ENCODE data around the gene CSRNP3.

CSRNP3 gene

DNA sequence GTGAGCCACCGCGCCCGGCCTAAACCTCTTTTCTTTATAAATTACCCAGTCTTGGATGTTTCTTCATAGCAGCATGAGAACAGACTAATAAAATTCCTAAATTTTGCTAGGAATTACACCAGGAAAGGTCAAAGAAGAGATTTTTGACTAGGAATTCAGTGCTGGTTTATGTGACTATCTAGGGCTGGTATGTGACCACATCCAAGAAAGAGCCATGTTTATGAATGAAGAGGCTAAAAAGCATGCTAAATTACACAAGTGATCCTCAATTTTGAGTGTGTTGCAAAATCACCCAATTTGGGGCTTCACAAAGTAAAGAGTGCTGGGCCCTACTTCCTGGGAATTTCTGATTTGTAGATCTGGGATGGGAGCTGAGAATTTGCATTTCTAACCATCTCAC lies 123.6 kb downstream of the CSRNP3 start:
- DNase-seq (ENCODE audit: low spot score): no peak

DNA sequence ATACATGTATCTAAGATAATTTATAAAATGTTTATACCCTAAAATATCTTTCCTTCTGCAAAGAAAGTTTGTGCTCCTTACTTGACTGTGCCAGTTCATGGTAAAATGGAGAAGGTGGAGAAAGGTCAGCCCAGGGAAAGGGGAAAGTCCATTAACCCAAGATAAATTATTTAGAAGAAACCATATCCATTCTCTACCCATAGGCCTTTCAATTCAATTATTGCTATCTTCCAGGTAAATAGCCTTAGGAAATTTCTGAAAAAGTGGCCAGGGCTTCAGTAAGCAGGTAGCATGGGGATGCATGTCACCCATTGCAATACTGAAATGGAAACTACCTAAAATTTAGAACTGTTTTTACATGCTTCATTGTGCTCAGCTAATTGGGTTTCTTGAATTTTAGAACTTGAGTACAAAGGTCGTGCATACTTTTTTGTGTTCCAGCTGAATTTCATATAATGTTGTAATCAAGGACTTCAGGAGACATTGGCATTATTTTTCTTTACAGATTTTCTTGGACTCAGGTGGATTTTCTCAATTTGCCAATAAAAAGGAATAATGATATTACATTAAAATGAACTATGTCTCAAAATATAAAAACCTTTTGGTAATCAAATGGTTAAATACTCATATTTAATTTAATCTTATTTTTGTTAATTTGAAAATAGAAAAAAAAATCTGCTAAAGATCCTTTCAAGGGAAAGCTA lies 124.9 kb downstream of the CSRNP3 start:
- DNase-seq (ENCODE audit: low spot score): no peak

DNA sequence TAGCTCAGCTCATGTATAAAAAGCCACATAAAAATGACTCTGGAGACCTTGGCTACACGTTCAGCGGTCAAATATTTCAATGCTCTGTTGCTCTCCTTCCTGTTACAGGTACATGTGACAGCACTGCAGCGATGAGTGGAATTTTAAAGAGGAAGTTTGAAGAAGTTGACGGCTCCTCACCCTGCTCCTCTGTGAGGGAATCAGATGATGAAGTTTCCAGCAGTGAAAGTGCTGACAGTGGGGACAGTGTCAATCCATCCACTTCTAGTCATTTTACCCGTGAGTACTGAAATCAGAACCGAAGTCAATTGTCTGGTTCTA lies 125.4 kb downstream of the CSRNP3 start:
- DNase-seq (ENCODE audit: low spot score): no peak

DNA sequence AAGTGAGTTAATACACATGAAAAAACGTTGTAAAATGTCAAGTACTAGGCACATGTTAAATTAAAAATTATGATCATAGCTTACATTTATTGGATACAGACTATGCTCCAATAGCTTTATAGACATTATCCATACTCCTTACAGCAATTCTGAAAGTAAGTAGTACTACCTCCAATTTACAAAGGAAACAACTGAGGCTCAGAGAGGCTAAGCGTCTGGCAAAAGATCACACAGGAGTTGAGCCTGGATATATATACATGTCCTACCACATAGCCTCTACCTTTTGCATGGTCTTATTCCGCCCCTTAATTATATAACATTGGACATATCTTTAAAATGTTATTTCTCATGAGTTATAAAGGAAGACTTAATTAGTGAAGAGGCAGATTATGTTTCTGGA lies 127.3 kb downstream of the CSRNP3 start:
- no peak for DNase-seq (ENCODE audit: low spot score)

DNA sequence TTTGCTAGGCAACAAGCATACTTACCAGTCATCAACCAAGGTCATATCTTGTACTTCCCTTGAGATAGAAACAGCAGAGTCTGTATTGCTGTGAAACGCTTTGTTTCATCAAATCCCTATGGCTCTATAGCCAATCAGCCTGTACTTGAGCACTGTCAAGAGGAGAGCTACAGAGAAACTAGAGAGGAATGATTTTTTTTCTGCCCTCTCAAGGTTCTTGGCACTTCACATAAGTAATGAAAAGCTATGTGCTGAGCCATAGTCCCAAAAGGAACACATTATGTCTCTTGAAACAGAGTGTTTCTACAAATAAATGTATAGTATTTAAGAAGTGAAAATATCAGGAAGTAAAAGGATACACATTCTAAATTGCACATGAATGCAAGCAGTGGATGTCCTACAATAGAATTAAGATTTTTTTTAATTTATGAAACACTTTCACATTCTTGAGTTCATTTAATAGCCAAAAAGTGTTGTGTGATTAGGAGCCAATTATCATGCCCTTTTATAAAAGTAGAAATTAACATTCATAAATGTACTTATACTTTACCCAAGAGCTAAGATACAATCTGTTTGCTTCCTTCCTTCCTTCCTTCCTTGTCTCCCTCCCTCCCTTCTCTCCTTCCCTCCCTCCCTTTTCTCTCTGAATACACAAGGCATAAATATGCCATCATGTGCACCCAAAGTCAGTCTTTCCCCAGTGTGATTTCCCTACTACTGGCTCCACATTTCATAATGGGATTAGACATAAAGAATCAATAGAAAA lies 131.8 kb downstream of the CSRNP3 start:
- DNase-seq (ENCODE audit: low spot score): no peak

DNA sequence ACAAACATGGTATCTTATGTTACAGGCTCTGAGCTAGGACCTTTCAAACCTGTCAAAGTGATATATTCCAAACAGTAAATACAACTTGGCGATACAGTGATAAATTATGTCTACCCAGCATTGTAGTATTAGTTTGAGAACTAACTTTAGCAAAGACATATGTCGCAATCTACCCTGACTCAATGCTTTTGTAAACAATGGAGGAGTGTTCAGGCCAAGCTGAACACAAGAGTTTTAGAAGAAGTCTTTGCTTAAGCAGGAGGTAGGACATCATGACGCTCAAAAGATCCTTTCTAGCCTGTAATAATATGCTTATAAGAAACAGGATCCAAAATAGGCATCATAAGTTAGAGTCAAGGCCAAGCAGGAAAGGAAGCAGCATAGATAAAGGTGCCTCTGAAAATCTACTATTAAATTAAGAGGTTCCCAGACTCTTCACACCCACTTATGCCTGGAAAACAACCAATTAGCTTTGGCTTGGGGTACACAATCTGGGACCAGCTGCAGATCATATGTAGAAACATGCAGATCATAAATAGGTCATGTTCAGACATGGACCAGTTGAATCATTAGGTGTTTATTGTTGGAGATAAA lies 132.5 kb downstream of the CSRNP3 start:
- peak; percentile 12 for DNase-seq (ENCODE audit: low spot score)

DNA sequence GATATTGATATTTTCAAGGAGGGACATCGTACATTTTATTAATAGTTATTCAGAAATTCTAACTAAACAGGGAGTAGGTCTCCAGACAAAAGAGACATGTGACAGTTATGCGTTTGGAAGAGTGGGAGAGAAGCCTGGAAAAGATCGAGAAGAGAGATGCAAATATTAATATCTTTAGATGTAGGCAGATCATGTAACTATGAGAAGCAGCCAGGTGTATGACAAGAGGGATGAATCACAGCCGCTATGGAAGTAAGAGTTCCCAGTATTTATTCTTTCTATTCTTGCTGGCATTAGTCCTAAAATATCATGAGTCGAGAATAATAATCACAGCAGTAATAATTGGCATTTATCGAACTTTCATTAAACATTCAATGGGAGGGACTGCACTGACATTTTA lies 140.2 kb downstream of the CSRNP3 start:
- DNase-seq (ENCODE audit: low spot score): no peak

DNA sequence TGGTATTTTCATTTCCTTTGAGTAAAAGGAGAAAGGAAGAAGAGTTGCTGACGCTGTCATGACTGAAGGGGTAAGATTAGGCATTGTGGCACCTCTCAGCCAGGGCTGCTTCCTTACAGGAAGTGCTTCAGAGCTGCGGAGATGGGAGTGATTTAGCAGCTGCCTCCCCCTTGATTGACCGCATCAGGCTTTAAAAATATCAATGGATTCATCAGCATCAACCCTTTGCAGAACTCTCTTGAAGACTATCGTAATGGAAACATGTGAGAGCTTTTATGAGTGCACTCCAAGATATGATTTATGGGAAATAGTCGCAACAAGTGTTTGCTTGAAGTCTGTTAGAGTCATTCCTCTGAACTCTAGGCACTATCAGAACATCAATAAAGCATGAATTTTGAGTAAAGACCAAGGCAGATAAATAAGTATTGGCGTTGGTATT lies 141.1 kb downstream of the CSRNP3 start:
- no peak for DNase-seq (ENCODE audit: low spot score)

DNA sequence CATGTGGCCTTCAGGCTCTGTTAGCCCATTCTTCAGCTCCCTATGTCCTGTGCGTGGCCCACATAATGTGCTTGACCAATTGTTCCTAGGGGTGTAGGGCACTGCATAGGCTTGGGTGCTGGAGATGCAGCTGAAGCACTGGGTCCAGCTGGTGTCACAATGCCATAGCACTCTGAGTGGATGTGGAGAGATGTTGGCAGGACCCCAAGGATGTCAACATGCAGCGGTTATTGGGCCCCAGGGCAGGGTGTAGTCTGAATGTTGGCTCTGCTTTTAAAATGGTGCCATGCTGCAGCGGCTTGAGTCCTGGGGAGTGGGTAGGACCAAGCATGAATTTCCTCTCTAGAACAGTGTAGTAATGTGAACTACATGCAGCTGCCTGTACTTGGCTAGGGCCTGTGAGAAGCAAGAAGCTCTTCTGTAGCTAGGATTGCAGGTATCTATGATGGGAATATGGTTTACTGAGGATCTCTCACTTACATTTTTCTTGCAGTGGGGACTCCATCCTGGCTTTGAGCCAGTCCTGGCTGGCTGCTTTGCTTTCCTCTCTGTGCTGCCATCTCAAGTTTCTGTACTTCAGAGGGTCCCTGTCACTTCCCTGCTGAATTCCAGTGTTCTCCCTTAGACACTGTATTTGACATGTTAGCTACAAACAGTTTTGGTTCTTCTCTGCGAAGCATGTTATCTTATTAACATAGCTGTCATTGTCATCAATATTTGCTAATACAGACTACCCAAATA lies 148.4 kb downstream of the CSRNP3 start:
- no peak for DNase-seq (ENCODE audit: low spot score)

DNA sequence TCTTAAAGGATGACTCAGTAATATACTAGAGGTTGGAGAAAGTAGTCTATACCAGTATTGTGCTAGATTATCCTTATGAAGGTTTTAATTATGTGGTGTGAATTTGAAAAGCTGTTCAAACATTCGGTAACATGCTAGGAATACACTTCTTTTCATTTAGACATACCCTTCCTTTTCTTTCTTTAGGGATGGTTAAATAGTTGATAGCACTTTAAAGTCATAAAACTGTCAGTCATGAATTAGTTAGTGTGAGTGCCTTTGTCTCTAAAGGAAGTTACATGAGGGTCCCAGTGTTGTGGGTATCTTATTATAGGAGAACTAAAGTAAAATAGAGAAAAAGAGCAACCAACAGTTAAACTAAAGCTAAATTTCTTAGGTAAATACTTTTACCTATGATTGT lies 149.3 kb downstream of the CSRNP3 start:
- DNase-seq (ENCODE audit: low spot score): no peak

DNA sequence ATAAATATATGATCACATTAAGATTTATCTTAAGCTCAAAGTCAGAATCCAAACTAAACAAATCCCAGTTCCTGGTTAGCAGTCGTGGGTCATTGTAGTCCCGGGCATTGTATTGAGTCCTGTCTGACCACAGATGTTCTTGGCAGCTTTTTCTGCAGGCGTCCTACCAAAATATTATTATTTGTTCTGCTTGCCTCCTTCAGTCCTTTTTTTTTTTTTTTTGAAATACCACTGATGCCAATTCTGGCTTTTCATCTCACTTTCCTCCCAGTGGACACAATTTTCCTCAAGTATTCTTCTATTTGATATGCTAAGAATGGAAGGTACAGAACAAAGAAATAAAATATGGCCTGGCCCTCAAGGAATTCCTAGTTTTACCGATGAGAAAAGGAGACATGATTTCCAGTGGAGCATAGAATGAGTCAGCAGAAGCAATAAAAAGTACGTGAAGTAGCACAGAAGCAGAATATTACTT lies 151.6 kb downstream of the CSRNP3 start:
- peak; percentile 4 for DNase-seq (ENCODE audit: low spot score)

DNA sequence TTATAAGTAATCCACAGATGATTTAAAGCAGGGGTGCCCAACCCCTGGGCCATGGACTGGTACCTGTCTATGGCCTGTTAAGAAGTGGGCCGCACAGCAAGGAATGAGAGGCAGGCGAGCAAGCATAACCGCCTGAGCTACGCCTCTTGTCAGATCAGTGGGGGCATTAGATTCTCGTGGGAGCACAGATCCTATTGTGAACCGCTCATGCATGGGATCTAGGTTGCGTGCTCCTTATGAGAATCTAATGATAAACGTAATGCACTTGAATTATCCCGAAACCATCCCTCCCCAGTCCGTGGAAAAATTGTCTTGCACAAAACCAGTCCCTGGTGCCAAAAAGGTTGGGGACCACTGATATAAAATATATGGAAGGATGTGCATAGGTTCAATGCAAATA lies 153.7 kb downstream of the CSRNP3 start:
- no peak for DNase-seq (ENCODE audit: low spot score)

DNA sequence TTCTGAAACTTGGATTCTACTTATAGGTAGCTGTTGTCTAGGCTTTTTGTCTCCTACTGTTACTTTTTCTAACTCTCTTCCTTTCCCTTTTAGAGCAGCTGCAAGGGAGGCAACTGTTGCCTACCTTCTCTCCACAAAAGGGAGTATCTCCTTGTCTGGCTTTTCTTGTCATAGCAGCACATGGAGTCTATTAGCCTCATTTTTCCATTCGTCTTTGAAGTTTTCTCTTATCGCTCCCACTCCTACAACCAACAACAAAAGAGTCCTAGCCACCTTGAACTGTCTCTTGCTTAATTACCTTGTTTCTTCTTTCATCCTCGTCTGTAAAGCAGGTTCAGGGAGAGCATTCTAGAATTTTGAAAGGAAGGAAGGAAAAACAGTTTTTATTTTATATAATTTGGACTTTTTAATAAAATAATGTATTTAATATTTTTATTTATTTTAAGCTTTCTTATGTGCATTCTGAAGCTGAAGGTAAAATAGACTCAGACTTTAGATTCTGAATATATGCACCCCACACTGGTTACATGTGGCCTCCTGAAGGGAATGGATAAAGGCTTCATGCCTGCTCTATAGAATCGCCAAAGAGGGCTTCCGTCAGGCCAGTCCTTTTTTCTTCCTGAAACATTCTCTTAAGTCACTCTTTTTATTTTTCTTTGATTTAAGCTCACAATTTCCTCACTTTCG lies 154.4 kb downstream of the CSRNP3 start:
- no peak for DNase-seq (ENCODE audit: low spot score)

DNA sequence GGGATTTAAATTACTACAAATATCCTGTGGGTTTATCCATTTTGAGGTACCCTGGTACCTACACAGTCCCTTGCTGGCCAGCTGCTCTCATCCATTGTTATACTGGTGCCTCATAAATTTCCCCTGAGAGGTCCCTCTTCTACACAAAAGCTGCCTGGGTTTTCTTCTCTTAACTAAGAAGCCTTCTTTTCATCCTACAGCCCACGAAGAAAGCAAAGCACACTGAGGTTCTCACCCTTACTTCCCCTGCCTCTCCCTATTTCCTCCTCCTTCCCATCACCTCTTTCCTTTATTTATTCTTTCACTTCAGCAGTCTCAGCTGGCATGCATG lies 154.9 kb downstream of the CSRNP3 start:
- no peak for DNase-seq (ENCODE audit: low spot score)

DNA sequence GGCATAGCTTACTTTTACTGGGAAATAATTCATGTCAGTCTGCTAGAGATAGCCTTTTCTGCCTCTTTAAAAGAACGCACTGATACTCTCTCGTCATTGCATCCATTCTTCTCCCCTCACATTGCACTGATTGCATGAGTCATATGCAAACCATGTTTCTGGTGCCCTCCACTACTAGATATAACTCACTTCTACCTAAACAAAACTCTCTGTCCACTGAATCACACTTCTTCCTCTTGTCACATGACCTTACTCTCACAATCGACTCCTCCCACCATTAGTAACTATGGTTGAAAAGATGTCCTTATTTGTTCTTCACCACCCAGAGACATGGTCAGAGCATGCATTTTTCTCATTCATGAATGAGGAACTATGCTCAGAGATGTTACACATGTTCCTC lies 158.0 kb downstream of the CSRNP3 start:
- DNase-seq (ENCODE audit: low spot score): no peak

DNA sequence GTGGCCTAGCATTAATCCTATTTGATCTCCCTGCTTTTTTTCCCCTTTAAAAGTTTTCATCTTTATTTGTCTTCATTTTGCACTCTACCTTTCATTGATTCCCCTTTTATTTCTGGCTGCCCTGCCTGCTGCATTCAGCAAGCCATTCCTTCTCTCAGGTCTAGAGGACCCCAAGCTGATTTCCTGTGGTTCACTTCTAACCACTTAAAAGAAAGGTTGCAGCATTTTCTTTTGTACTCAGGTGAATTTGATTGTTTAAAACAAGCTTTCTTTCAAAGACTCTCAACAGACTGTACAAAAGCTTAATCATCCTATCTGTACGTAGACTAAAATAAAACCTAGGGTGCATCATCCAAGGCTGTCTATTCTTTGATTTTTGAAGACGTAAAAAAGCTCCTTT lies 160.3 kb downstream of the CSRNP3 start:
- DNase-seq (ENCODE audit: low spot score): no peak

DNA sequence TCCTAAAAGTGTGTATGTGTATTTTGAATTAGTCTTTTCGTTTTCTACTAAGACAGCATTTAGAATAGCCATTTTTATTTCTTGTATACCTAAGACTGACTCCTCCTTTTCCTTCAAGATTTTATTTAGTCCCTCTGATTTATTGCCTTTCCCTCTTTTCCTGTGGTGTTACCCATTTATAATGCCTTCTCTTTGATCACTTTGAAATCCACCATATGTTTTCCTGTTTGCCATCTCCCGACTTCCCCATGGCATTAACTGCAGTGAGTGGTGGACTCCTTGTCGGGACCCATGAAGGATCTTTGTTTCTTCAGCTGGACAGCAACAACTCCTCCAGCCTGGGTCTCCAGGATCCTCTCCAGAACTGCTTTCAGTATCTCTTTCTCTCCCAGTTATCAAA lies 160.7 kb downstream of the CSRNP3 start:
- DNase-seq (ENCODE audit: low spot score): no peak

DNA sequence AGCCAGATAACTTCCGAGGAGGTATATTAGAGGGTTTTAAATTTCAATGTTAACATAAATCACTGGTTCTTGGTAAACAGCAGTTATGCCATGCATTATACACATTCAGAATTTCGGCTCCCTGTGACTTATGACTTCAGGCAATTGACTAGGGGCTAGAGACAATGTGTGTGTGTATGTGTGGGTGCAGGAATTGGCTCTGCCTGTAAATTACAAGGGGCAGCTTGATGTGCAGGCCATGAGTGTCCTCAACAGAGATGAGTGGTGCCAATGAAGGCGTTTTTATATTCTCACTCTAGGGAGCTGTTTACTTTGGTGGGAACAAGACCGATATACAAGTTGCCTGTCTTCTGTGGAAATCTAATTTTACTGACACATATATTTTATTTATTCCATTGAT lies 161.6 kb downstream of the CSRNP3 start:
- no peak for DNase-seq (ENCODE audit: low spot score)

DNA sequence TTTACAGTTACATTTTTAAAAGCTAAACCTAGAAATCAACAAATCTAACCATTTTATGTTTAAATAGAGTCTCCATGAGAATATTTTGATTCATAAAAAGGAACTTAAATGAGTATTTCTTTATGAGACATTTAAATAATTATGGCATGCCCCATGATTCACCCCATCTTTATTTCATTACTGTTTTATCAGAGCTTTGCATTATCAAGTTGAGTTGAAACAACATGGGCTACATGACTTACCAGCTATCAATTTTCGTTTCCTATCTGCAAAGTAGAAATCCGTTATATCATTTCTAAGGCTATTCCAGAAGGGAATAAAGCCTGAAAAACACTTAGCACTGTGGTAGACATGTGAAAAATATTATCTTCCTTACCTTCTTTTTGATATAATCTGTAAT lies 163.1 kb downstream of the CSRNP3 start:
- no peak for DNase-seq (ENCODE audit: low spot score)

DNA sequence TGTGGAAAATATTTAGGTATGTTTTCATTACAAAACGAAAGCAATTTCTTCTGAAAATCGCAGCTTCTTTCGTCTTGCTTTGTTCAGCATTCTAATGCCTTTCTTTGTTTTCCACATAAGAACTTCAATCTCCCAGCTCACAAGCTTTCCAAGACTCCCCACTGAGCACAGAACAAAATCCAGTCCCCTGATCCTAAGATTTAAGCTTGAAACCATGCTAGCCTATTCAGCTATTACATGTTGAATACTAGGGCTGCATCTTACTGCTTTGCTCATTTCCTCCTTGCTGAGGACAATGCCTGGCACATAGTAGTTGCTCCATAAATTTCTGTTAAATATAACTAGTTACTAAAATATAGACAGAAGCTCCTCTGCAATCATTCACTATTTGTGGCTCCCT lies 163.9 kb downstream of the CSRNP3 start:
- DNase-seq (ENCODE audit: low spot score): no peak

DNA sequence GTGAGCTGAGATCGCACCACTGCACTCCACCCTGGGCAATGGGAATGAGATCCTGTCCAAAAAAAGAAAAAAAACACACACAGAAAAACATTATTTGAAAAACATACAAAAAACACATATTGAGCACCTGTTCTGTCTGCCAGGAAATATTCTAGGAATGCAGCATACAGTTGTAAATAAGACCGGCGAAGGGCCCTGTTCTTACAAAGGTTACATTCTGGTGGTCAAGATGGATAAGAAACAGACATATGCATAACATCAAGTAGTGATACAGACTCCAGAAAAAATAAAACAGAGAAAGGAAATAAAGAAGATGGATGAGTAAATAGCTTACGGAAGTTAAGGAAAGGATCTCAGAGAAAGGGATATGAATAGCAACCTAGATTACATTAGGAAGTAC lies 164.8 kb downstream of the CSRNP3 start:
- no peak for DNase-seq (ENCODE audit: low spot score)

DNA sequence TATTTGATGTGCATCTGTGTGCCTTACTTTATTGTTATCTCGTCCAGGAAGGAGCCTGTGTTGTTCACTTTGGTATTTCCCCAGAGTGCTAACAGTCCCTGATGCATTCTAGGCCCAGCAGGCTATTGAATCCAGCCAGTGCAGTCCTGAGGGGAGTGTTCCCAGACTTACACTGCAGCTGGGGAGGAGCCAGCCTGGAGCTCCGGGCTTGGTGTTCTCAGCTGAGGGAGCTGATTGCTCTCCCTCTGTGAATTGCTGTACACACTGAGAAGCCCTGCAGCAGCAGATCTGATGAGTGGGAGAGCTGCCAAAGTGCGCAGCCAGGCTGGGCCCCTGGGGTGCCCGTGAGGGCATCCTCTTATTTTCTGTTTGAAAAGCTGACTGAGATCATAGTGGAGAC lies 165.4 kb downstream of the CSRNP3 start:
- peak; percentile 12 for DNase-seq (ENCODE audit: low spot score)

All from GM03348 (cell line).